SK-N-SH (cell line): ENCODE data around the gene DBR1. TPM values are rescaled to one million over a fixed set of nuclear protein-coding genes. Genes with fewer than 3 reads are reported as not detected.

Source experiments
- CTCF ChIA-PET: fragments of 300-600, 350-600 bp; formaldehyde crosslinking; extraction: SDS; loops from one replicate; lab custom pipeline; 2021; lab: Yijun Ruan, JAX
- POLR2A ChIA-PET: fragments of 350-600 bp; sonication (Branson Sonifier 250); formaldehyde crosslinking; extraction: SDS; loops from one replicate; lab custom pipeline; 2020; ENCODE audit warnings: antibody characterized with exemption, inconsistent platforms; lab: Yijun Ruan, JAX
- DNase-seq: peaks from one replicate; pipeline ENCODE4 v3.0.0; 2012
- H2AFZ ChIP-seq: fragments of 200-600 bp; sonication (generic); 2 replicates; pipeline ENCODE4 v1.8.1; 2016; ENCODE audit warnings: antibody characterized with exemption, mild to moderate bottlenecking, low read depth
- H3F3A ChIP-seq: fragments of 200-600 bp; sonication (generic); replicated peaks from 2 replicates; pipeline ENCODE3; 2016; ENCODE audit warnings: antibody characterized with exemption, mild to moderate bottlenecking; ENCODE audit not compliant: insufficient read depth
- H3K27ac ChIP-seq, 2 experiments: fragments of 200-500 bp in 1 of 2; fragments of 200-600 bp in 1 of 2; sonication (Bioruptor generic) in 1 of 2; sonication (generic), shearing (Covaris generic) in 1 of 2; 2 replicates each; pipeline versions ENCODE4 v1.5.1 to v1.6.1; 2014 to 2016; ENCODE audit warnings: low read depth in 2 of 2, inconsistent platforms in 1 of 2, low read length in 1 of 2, mild to moderate bottlenecking in 1 of 2, mixed read lengths in 1 of 2
- H3K27me3 ChIP-seq: fragments of 200-600 bp; sonication (generic), shearing (Covaris generic); 2 replicates; pipeline ENCODE4 v1.6.1; 2016; ENCODE audit warnings: mixed run types; ENCODE audit not compliant: insufficient read depth
- H3K36me3 ChIP-seq, 2 experiments: fragments of 200-500 bp in 1 of 2; fragments of 200-600 bp in 1 of 2; sonication (Bioruptor generic) in 1 of 2; sonication (generic) in 1 of 2; replicated peaks in 1 of 2; 2 replicates each; pipeline versions ENCODE3 to v1.5.1; 2014 to 2016; ENCODE audit warnings: low read length in 1 of 2, mild to moderate bottlenecking in 1 of 2; ENCODE audit not compliant: insufficient read depth in 2 of 2, control insufficient read depth in 1 of 2
- H3K4me1 ChIP-seq, 2 experiments: fragments of 200-500 bp in 1 of 2; fragments of 200-600 bp in 1 of 2; sonication (Bioruptor generic) in 1 of 2; sonication (generic), shearing (Covaris generic) in 1 of 2; 2 replicates each; pipeline versions ENCODE4 v1.5.1 to v1.6.1; 2014 to 2016; ENCODE audit warnings: low read depth in 1 of 2, low read length in 1 of 2, mixed run types in 1 of 2; ENCODE audit not compliant: insufficient read depth in 2 of 2, control insufficient read depth in 1 of 2
- H3K4me2 ChIP-seq: fragments of 200-600 bp; sonication (generic), shearing (Covaris generic); 2 replicates; pipeline ENCODE4 v1.6.1; 2017; ENCODE audit warnings: mixed run types
- H3K4me3 ChIP-seq, 2 experiments: fragments of 200-500 bp in 1 of 2; fragments of 200-600 bp in 1 of 2; sonication (Bioruptor generic) in 1 of 2; sonication (generic), shearing (Covaris generic) in 1 of 2; 2 replicates each; pipeline versions ENCODE4 v1.5.1 to v1.8.1; 2014 to 2016; ENCODE audit warnings: low read depth in 2 of 2, inconsistent platforms in 1 of 2, low read length in 1 of 2, mild to moderate bottlenecking in 1 of 2, mixed read lengths in 1 of 2, moderate library complexity in 1 of 2
- H3K79me2 ChIP-seq: fragments of 200-600 bp; sonication (generic); 2 replicates; pipeline ENCODE4 v1.8.1; 2017; ENCODE audit warnings: mild to moderate bottlenecking; ENCODE audit not compliant: insufficient read depth
- H3K9ac ChIP-seq: fragments of 200-600 bp; sonication (generic); 2 replicates; pipeline ENCODE4 v1.6.1; 2017; ENCODE audit warnings: mixed run types
- H3K9me2 ChIP-seq: fragments of 200-600 bp; sonication (generic); 2 replicates; pipeline ENCODE4 v1.6.1; 2017; ENCODE audit warnings: mixed run types
- H3K9me3 ChIP-seq: fragments of 200-600 bp; sonication (generic); 2 replicates; pipeline ENCODE4 v1.6.1; 2017; ENCODE audit warnings: mixed run types, mild to moderate bottlenecking, moderate library complexity
- H4K20me1 ChIP-seq: fragments of 200-600 bp; sonication (generic); 2 replicates; pipeline ENCODE4 v1.6.1; 2017; ENCODE audit warnings: mild to moderate bottlenecking, mixed run types; ENCODE audit not compliant: insufficient read depth
- CHD2 ChIP-seq: fragments of 150-350 bp; IDR thresholded peaks from 2 replicates; pipeline ENCODE4 v1.6.1; 2018; ENCODE audit warnings: low read length; ENCODE audit not compliant: partially characterized antibody
- EZH2phosphoT487 ChIP-seq: fragments of 200-600 bp; sonication (generic); IDR thresholded peaks from 2 replicates; pipeline ENCODE4 v1.6.1; 2017; ENCODE audit warnings: low read depth, mixed run types, mild to moderate bottlenecking, antibody characterized with exemption, moderate library complexity, borderline replicate concordance
- FOSL2 ChIP-seq: IDR thresholded peaks from 2 replicates; pipeline ENCODE4 v1.4.0; 2012; ENCODE audit warnings: low read depth, mild to moderate bottlenecking, moderate library complexity, borderline replicate concordance
- GATA2 ChIP-seq: sonication (generic); formaldehyde crosslinking; IDR thresholded peaks from 2 replicates; pipeline ENCODE4 v1.5.0; 2020; ENCODE audit warnings: mild to moderate bottlenecking, missing genetic modification reagents
- JUND ChIP-seq: IDR thresholded peaks from 2 replicates; pipeline ENCODE4 v1.4.0; 2012
- MEF2A ChIP-seq: IDR thresholded peaks from 2 replicates; pipeline ENCODE4 v1.4.0; 2012; ENCODE audit warnings: low read depth, borderline replicate concordance
- NRF1 ChIP-seq: IDR thresholded peaks from 2 replicates; pipeline ENCODE4 v1.6.1; 2012; ENCODE audit warnings: low read depth, mild to moderate bottlenecking, low read length
- POLR2AphosphoS5 ChIP-seq: IDR thresholded peaks from 2 replicates; pipeline ENCODE4 v1.6.1; 2012; ENCODE audit warnings: low read depth, low read length
- SIN3A ChIP-seq: IDR thresholded peaks from 2 replicates; pipeline ENCODE4 v1.6.1; 2012; ENCODE audit warnings: low read depth, mild to moderate bottlenecking, low read length, moderate library complexity, borderline replicate concordance
- SMC3 ChIP-seq: IDR thresholded peaks from 2 replicates; pipeline ENCODE4 v1.6.1; 2012; ENCODE audit warnings: low read depth, low read length, improper control_type of control experiment
- YY1 ChIP-seq: IDR thresholded peaks from 2 replicates; pipeline ENCODE4 v1.4.0; 2012; ENCODE audit warnings: low read depth, mild to moderate bottlenecking
- WGBS: methylation state at CpG from one replicate; pipeline ENCODE4 v1.1.6; 2017; ENCODE audit warnings: low lambda C conversion rate; 5-methylcytosine and 5-hydroxymethylcytosine counted together
- polyA plus RNA-seq, 3 experiments: library from polyadenylated mRNA; depleted of rRNA; stranded (reverse); fragments of >200 nt; gene quantifications; 2 replicates each; pipeline ENCODE4 v1.2.3, GENCODE V29; 2012
- TF ChIP-seq, protein P1 (sequence below): IDR thresholded peaks from 2 replicates; pipeline ENCODE4 v1.6.1; 2012; ENCODE audit warnings: mild to moderate bottlenecking, low read depth, low read length, moderate library complexity
- TF ChIP-seq, protein P2 (sequence below): IDR thresholded peaks from 2 replicates; pipeline ENCODE4 v1.4.0; 2012; ENCODE audit warnings: low read depth, borderline replicate concordance
- TF ChIP-seq, protein P3 (sequence below): fragments of 150-350 bp; IDR thresholded peaks from 2 replicates; pipeline ENCODE4 v1.6.1; 2016; ENCODE audit warnings: mild to moderate bottlenecking, low read depth, low read length

Gene DBR1
- polyA plus RNA-seq, 1 of the 3 experiments (the other 2 are of a cell fraction) = 9.2 TPM

DNA sequence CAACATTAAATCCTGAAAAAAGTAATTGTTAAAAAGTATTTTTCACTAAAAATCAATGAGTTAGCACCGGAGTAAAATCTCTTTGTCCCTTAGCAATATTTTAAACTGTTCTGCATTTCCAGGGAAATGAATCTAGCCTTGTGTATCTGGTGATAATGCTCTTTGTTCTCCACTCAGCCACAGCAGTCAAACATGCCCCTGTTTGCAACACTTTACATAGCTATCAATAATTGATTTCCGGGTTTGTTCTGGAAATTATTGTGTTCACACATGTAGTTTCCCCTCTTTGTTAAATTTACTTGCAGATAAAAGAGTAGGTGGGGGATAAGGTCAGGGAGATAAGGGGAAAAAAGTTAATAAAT is 38.9 kb downstream of the DBR1 start:
- TF ChIP-seq POLR2AphosphoS5 = no peak
- TF ChIP-seq, protein P1, sequence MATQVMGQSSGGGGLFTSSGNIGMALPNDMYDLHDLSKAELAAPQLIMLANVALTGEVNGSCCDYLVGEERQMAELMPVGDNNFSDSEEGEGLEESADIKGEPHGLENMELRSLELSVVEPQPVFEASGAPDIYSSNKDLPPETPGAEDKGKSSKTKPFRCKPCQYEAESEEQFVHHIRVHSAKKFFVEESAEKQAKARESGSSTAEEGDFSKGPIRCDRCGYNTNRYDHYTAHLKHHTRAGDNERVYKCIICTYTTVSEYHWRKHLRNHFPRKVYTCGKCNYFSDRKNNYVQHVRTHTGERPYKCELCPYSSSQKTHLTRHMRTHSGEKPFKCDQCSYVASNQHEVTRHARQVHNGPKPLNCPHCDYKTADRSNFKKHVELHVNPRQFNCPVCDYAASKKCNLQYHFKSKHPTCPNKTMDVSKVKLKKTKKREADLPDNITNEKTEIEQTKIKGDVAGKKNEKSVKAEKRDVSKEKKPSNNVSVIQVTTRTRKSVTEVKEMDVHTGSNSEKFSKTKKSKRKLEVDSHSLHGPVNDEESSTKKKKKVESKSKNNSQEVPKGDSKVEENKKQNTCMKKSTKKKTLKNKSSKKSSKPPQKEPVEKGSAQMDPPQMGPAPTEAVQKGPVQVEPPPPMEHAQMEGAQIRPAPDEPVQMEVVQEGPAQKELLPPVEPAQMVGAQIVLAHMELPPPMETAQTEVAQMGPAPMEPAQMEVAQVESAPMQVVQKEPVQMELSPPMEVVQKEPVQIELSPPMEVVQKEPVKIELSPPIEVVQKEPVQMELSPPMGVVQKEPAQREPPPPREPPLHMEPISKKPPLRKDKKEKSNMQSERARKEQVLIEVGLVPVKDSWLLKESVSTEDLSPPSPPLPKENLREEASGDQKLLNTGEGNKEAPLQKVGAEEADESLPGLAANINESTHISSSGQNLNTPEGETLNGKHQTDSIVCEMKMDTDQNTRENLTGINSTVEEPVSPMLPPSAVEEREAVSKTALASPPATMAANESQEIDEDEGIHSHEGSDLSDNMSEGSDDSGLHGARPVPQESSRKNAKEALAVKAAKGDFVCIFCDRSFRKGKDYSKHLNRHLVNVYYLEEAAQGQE = no peak
- no peak for TF ChIP-seq SMC3
- TF ChIP-seq MEF2A = no peak
- TF ChIP-seq GATA2 (CRISPR knock-in tag) = no peak
- TF ChIP-seq EZH2phosphoT487 = no peak
- TF ChIP-seq NRF1 = no peak
- TF ChIP-seq YY1 = no peak
- TF ChIP-seq JUND = no peak
- TF ChIP-seq CHD2 = no peak
- TF ChIP-seq, protein P2, sequence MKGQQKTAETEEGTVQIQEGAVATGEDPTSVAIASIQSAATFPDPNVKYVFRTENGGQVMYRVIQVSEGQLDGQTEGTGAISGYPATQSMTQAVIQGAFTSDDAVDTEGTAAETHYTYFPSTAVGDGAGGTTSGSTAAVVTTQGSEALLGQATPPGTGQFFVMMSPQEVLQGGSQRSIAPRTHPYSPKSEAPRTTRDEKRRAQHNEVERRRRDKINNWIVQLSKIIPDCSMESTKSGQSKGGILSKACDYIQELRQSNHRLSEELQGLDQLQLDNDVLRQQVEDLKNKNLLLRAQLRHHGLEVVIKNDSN = no peak
- no peak for TF ChIP-seq SIN3A
- TF ChIP-seq FOSL2 = no peak
- TF ChIP-seq, protein P3, sequence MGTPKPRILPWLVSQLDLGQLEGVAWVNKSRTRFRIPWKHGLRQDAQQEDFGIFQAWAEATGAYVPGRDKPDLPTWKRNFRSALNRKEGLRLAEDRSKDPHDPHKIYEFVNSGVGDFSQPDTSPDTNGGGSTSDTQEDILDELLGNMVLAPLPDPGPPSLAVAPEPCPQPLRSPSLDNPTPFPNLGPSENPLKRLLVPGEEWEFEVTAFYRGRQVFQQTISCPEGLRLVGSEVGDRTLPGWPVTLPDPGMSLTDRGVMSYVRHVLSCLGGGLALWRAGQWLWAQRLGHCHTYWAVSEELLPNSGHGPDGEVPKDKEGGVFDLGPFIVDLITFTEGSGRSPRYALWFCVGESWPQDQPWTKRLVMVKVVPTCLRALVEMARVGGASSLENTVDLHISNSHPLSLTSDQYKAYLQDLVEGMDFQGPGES = no peak
- POLR2A ChIA-PET = no interaction called here
- no peak for DNase-seq
- Histone ChIP-seq H3K4me3 (no peak overlapping the region), H3K9me3 (no peaks in the 10 kb centered on the region), H3K9ac (no peak overlapping the region), H3K4me2 (no peak overlapping the region), H3K4me1 (no peaks in the 10 kb centered on the region; a peak in 1 of 4 replicates), H3K9me2 (no peaks in the 10 kb centered on the region), H3K27me3 (no peaks in the 10 kb centered on the region), H3K36me3 (no peaks in the 10 kb centered on the region), H3F3A (no peaks in the 10 kb centered on the region), H3K27ac (no peak overlapping the region), H2AFZ (no peak overlapping the region), H4K20me1 (no peaks in the 10 kb centered on the region), H3K79me2 (no peaks in the 10 kb centered on the region)
- 81% methylated on average over 2 of the region's 2 CpGs for WGBS
- CTCF ChIA-PET = no interaction called here
